Hepatocyte (in vitro differentiated cells): ENCODE data around the gene SLC25A6. TPM values are rescaled to one million over a fixed set of nuclear protein-coding genes. Genes with fewer than 3 reads are reported as not detected.

Experiments used
- DNase-seq: peaks from one replicate; pipeline ENCODE4 v3.0.0-alpha.2; 2016; ENCODE audit warnings: low spot score
- H2AFZ ChIP-seq: fragments of 200-600 bp; sonication (generic); 2 replicates; pipeline ENCODE4 v1.6.0; 2016; ENCODE audit warnings: antibody characterized with exemption, mild to moderate bottlenecking
- H3K27ac ChIP-seq: fragments of 200-600 bp; sonication (generic); 2 replicates; pipeline ENCODE4 v1.5.1; 2016; ENCODE audit warnings: mild to moderate bottlenecking
- H3K27me3 ChIP-seq: fragments of 200-600 bp; sonication (generic); 2 replicates; pipeline ENCODE4 v1.6.1; 2016
- H3K36me3 ChIP-seq: fragments of 200-600 bp; sonication (generic); replicated peaks from 2 replicates; pipeline ENCODE4 v1.5.1; 2016; ENCODE audit warnings: low read depth; ENCODE audit not compliant: insufficient read depth
- H3K4me1 ChIP-seq: fragments of 200-600 bp; sonication (generic); 2 replicates; pipeline ENCODE4 v1.5.1; 2016; ENCODE audit warnings: mild to moderate bottlenecking, moderate library complexity; ENCODE audit not compliant: insufficient read depth
- H3K4me2 ChIP-seq: fragments of 200-600 bp; sonication (generic); 2 replicates; pipeline ENCODE4 v1.6.0; 2016
- H3K4me3 ChIP-seq: fragments of 200-600 bp; sonication (generic); 2 replicates; pipeline ENCODE4 v1.5.1; 2016; ENCODE audit warnings: mild to moderate bottlenecking
- H3K79me2 ChIP-seq: fragments of 200-600 bp; sonication (generic); 2 replicates; pipeline ENCODE4 v1.6.0; 2017; ENCODE audit warnings: mild to moderate bottlenecking
- H3K9me2 ChIP-seq: fragments of 200-600 bp; sonication (generic); replicated peaks from 2 replicates; pipeline ENCODE4 v1.6.0; 2017; ENCODE audit warnings: mild to moderate bottlenecking; ENCODE audit not compliant: insufficient read depth
- H3K9me3 ChIP-seq: fragments of 200-600 bp; sonication (generic); 2 replicates; pipeline ENCODE4 v1.5.1; 2016; ENCODE audit warnings: low read depth, mild to moderate bottlenecking
- H4K20me1 ChIP-seq: fragments of 200-600 bp; sonication (generic); 2 replicates; pipeline ENCODE4 v1.6.0; 2016; ENCODE audit warnings: mild to moderate bottlenecking; ENCODE audit not compliant: insufficient read depth, poor library complexity, severe bottlenecking
- CTCF ChIP-seq: fragments of 200-600 bp; sonication (generic); IDR thresholded peaks from 2 replicates; pipeline ENCODE4 v1.5.1; 2016; ENCODE audit warnings: antibody characterized with exemption, mild to moderate bottlenecking; ENCODE audit not compliant: poor library complexity
- EZH2 ChIP-seq: fragments of 200-600 bp; sonication (generic); IDR thresholded peaks from 2 replicates; pipeline ENCODE4 v1.6.1; 2016; ENCODE audit warnings: antibody characterized with exemption, mild to moderate bottlenecking, borderline replicate concordance
- EZH2phosphoT487 ChIP-seq: fragments of 200-600 bp; sonication (generic); IDR thresholded peaks from one replicate; pipeline ENCODE4 v1.6.1; 2018; ENCODE audit warnings: antibody characterized with exemption, mild to moderate bottlenecking, low read depth, moderate library complexity; ENCODE audit not compliant: unreplicated experiment, severe bottlenecking
- WGBS: methylation state at CpG from one replicate; pipeline ENCODE4 v1.1.6; 2016; ENCODE audit warnings: low lambda C conversion rate; ENCODE audit errors: missing lambda C conversion rate; 5-methylcytosine and 5-hydroxymethylcytosine counted together
- polyA plus RNA-seq: library from polyadenylated mRNA; unstranded; fragments of >200 nt; fragmentation: Nextera tagmentation; extraction: Ambion mirVana; gene quantifications from 2 replicates; pipeline ENCODE4 v1.2.1, GENCODE V29; 2016
- total RNA-seq: library from RNA; depleted of rRNA; stranded (reverse); fragments of >200 nt; gene quantifications from 2 replicates; pipeline ENCODE4 v1.2.3, GENCODE V29; 2014

The SLC25A6 gene
- total and polyA plus RNA-seq, 2 experiments from 2014 or later: 359 to 364 TPM

GRCh38 chrX:1422135-1422465, 30.2 kb upstream of the SLC25A6 start:
- no peaks in the 10 kb centered on the region for H3K9me2 ChIP-seq
- 96% methylated on average over 4 of the region's 4 CpGs for WGBS
- TF ChIP-seq EZH2: no peak
- no peak for TF ChIP-seq CTCF
- TF ChIP-seq EZH2phosphoT487: no peak
- no peaks in the 10 kb centered on the region for H3K9me3 ChIP-seq
- H2AFZ ChIP-seq: no peak overlapping the region
- DNase-seq: no peak
- no peaks in the 10 kb centered on the region for H4K20me1 ChIP-seq
- no peak overlapping the region for H3K4me2 ChIP-seq
- H3K36me3 ChIP-seq: no peaks in the 10 kb centered on the region
- no peak overlapping the region for H3K27ac ChIP-seq
- H3K4me3 ChIP-seq: no peak overlapping the region
- no peaks in the 10 kb centered on the region for H3K27me3 ChIP-seq
- no peaks in the 10 kb centered on the region for H3K79me2 ChIP-seq
- H3K4me1 ChIP-seq: no peaks in the 10 kb centered on the region

- H3K27ac ChIP-seq: no peak overlapping the region
- H2AFZ ChIP-seq: no peak overlapping the region
- H3K9me2 ChIP-seq: no peaks in the 10 kb centered on the region
- H3K36me3 ChIP-seq: no peaks in the 10 kb centered on the region
- no peaks in the 10 kb centered on the region for H3K79me2 ChIP-seq
- 97% methylated on average over 19 of the region's 19 CpGs for WGBS
- H3K9me3 ChIP-seq: no peaks in the 10 kb centered on the region
- TF ChIP-seq EZH2phosphoT487 (no peak), CTCF (no peak), EZH2 (no peak)
- no peak for DNase-seq
- H3K4me3 ChIP-seq: no peak overlapping the region
- H3K4me2 ChIP-seq: no peak overlapping the region
- no peaks in the 10 kb centered on the region for H4K20me1 ChIP-seq
- H3K4me1 ChIP-seq: no peaks in the 10 kb centered on the region
- no peaks in the 10 kb centered on the region for H3K27me3 ChIP-seq
Observed at GRCh38 chrX:1421433-1422134, 29.7 kb upstream of the SLC25A6 start.

GRCh38 chrX:1420371-1420770, 28.5 kb upstream of the SLC25A6 start:
- TF ChIP-seq CTCF (no peak), EZH2 (no peak), EZH2phosphoT487 (no peak)
- Histone ChIP-seq H3K4me2 (peak overlapping the region; percentile 19), H4K20me1 (no peaks in the 10 kb centered on the region), H3K4me3 (no peak overlapping the region), H3K9me3 (no peaks in the 10 kb centered on the region), H3K4me1 (no peaks in the 10 kb centered on the region), H3K36me3 (no peaks in the 10 kb centered on the region), H3K79me2 (no peaks in the 10 kb centered on the region), H2AFZ (no peak overlapping the region), H3K27ac (no peak overlapping the region), H3K9me2 (no peaks in the 10 kb centered on the region), H3K27me3 (no peaks in the 10 kb centered on the region)
- DNase-seq: no peak
- 60% methylated on average over 14 of the region's 14 CpGs for WGBS
